ENCODE measurements around the gene C11orf24.

- TF ChIP-seq, protein P1, sequence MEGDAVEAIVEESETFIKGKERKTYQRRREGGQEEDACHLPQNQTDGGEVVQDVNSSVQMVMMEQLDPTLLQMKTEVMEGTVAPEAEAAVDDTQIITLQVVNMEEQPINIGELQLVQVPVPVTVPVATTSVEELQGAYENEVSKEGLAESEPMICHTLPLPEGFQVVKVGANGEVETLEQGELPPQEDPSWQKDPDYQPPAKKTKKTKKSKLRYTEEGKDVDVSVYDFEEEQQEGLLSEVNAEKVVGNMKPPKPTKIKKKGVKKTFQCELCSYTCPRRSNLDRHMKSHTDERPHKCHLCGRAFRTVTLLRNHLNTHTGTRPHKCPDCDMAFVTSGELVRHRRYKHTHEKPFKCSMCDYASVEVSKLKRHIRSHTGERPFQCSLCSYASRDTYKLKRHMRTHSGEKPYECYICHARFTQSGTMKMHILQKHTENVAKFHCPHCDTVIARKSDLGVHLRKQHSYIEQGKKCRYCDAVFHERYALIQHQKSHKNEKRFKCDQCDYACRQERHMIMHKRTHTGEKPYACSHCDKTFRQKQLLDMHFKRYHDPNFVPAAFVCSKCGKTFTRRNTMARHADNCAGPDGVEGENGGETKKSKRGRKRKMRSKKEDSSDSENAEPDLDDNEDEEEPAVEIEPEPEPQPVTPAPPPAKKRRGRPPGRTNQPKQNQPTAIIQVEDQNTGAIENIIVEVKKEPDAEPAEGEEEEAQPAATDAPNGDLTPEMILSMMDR (conservative IDR thresholded peaks at IDR 0.05; ENCODE audit: low read depth, low read length) = no peak
- TF ChIP-seq USF2 (IDR thresholded peaks at IDR 0.05; ENCODE audit: low read depth, low read length) (no peak), RCOR1 (IDR thresholded peaks at IDR 0.05; ENCODE audit: insufficient replicate concordance, low read length) (no peak), POLR2A (IDR thresholded peaks at IDR 0.05; ENCODE audit: low read depth, low read length) (no peak)
These were observed 29.2 kb downstream of the C11orf24 start for GRCh38 chr11:68242616-68243015.
